DMS153 (cell line): Measurements from ENCODE around the gene STAMBPL1.
A peak's percentile ranks its signal among the peaks of the same experiment; 100 is the strongest.

Experiments used
- DNase-seq: peaks from one replicate; lab custom pipeline; 2025; lab: John Stamatoyannopoulos, UW

Gene STAMBPL1

GRCh38 chr10:88893611-88894010 lies 13.6 kb downstream of the STAMBPL1 start:
- DNase-seq, result no peak

- no peak for DNase-seq
Observed at GRCh38 chr10:88895250-88895649, 15.2 kb downstream of the STAMBPL1 start.

- peak; percentile 51 for DNase-seq
Observed at GRCh38 chr10:88896372-88896993, 16.4 kb downstream of the STAMBPL1 start.

GRCh38 chr10:88896994-88897853 lies 17.2 kb downstream of the STAMBPL1 start:
- no peak for DNase-seq

- DNase-seq, result no peak
Observed at GRCh38 chr10:88898727-88899126, 18.7 kb downstream of the STAMBPL1 start.

GRCh38 chr10:88899886-88900285 lies 19.8 kb downstream of the STAMBPL1 start:
- no peak for DNase-seq

- no peak for DNase-seq
Observed at GRCh38 chr10:88901206-88901983, 21.4 kb downstream of the STAMBPL1 start.

GRCh38 chr10:88901984-88902789 lies 22.1 kb downstream of the STAMBPL1 start:
- DNase-seq, result no peak

GRCh38 chr10:88903715-88904114 lies 23.7 kb downstream of the STAMBPL1 start:
- no peak for DNase-seq

- no peak for DNase-seq
Observed at GRCh38 chr10:88906921-88907320, 26.9 kb downstream of the STAMBPL1 start.

- no peak for DNase-seq
Observed at GRCh38 chr10:88908194-88908593, 28.1 kb downstream of the STAMBPL1 start.

GRCh38 chr10:88911116-88911515 lies 31.1 kb downstream of the STAMBPL1 start:
- no peak for DNase-seq

GRCh38 chr10:88911851-88912250 lies 31.8 kb downstream of the STAMBPL1 start:
- no peak for DNase-seq

- DNase-seq, result peak; percentile 93
Observed at GRCh38 chr10:88913127-88913526, 33.1 kb downstream of the STAMBPL1 start.

GRCh38 chr10:88913788-88914187 lies 33.7 kb downstream of the STAMBPL1 start:
- DNase-seq, result no peak

GRCh38 chr10:88915781-88916180 lies 35.7 kb downstream of the STAMBPL1 start:
- no peak for DNase-seq

GRCh38 chr10:88916231-88916630 lies 36.2 kb downstream of the STAMBPL1 start:
- DNase-seq, result no peak

- no peak for DNase-seq
Observed at GRCh38 chr10:88916986-88917385, 36.9 kb downstream of the STAMBPL1 start.

- no peak for DNase-seq
Observed at GRCh38 chr10:88918191-88918905, 38.3 kb downstream of the STAMBPL1 start.

- DNase-seq, result no peak
Observed at GRCh38 chr10:88919041-88919440, 39.0 kb downstream of the STAMBPL1 start.

- DNase-seq, result no peak
Observed at GRCh38 chr10:88920198-88920597, 40.2 kb downstream of the STAMBPL1 start.
